Measurements from ENCODE around the gene CAMK2N2.

DNA sequence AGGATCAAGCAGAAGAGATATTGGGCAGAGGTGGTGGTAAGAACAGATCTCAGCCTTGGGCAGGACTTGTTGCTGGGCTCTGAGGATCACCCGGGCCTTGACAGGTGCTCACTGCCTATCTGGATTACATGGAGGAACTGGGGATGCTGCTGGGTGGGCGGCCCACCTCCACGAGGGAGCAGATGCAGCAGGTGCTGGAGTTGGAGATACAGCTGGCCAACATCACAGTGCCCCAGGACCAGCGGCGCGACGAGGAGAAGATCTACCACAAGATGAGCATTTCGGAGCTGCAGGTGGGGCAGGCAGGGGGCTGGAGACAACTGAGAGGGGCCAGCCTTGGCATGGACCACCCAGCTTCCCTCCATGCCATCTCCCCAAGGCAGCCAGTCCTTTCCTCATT, 22.3 kb upstream of the CAMK2N2 start:
- TF ChIP-seq, protein P1, sequence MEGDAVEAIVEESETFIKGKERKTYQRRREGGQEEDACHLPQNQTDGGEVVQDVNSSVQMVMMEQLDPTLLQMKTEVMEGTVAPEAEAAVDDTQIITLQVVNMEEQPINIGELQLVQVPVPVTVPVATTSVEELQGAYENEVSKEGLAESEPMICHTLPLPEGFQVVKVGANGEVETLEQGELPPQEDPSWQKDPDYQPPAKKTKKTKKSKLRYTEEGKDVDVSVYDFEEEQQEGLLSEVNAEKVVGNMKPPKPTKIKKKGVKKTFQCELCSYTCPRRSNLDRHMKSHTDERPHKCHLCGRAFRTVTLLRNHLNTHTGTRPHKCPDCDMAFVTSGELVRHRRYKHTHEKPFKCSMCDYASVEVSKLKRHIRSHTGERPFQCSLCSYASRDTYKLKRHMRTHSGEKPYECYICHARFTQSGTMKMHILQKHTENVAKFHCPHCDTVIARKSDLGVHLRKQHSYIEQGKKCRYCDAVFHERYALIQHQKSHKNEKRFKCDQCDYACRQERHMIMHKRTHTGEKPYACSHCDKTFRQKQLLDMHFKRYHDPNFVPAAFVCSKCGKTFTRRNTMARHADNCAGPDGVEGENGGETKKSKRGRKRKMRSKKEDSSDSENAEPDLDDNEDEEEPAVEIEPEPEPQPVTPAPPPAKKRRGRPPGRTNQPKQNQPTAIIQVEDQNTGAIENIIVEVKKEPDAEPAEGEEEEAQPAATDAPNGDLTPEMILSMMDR (conservative IDR thresholded peaks at IDR 0.05): no peak
- TF ChIP-seq EZH2 (IDR thresholded peaks at IDR 0.05; ENCODE audit: low read depth): no peak
